HL-60 (cell line): ENCODE data around the gene PRKAG2.

Source experiments
- DNase-seq, 2 experiments: peaks; one replicate each; pipeline ENCODE4 v3.0.0-alpha.2; 2010 to 2020; ENCODE audit warnings: low read depth in 1 of 2, low spot score in 1 of 2
- H3K27ac ChIP-seq: fragments of 250-450 bp; sonication (Bioruptor Pico); replicated peaks from 2 replicates; pipeline ENCODE4 v1.5.1; 2020; ENCODE audit warnings: mild to moderate bottlenecking, moderate library complexity
- H3K27me3 ChIP-seq: fragments of 250-450 bp; sonication (Bioruptor Pico); 2 replicates; pipeline ENCODE4 v1.5.1; 2021; ENCODE audit warnings: mild to moderate bottlenecking, moderate library complexity; ENCODE audit not compliant: insufficient read depth, poor library complexity, severe bottlenecking
- H3K4me3 ChIP-seq: replicated peaks from 2 replicates; pipeline ENCODE4 v1.5.1; 2011; ENCODE audit warnings: mild to moderate bottlenecking, control low read depth, low read length; ENCODE audit not compliant: insufficient read depth
- CTCF ChIP-seq: IDR thresholded peaks from one replicate; pipeline ENCODE4 v1.5.1; 2011; ENCODE audit warnings: low read length, control low read depth, inconsistent platforms; ENCODE audit not compliant: insufficient read depth
- GABPA ChIP-seq: IDR thresholded peaks from 2 replicates; pipeline ENCODE4 v1.6.1; 2012; ENCODE audit warnings: low read depth
- POLR2AphosphoS5 ChIP-seq: IDR thresholded peaks from 2 replicates; pipeline ENCODE4 v1.6.1; 2012; ENCODE audit warnings: low read depth
- REST ChIP-seq: IDR thresholded peaks from 2 replicates; pipeline ENCODE4 v1.6.1; 2012; ENCODE audit warnings: low read depth; ENCODE audit not compliant: insufficient replicate concordance
- SPI1 ChIP-seq: IDR thresholded peaks from 2 replicates; pipeline ENCODE4 v1.6.1; 2012; ENCODE audit warnings: low read depth, mild to moderate bottlenecking, borderline replicate concordance

Gene PRKAG2

GRCh38 chr7:151790830-151791620 lies 85.9 kb downstream of the PRKAG2 start:
- DNase-seq, result no peak
- H3K27ac ChIP-seq, result no peak overlapping the region
- no peak overlapping the region for H3K4me3 ChIP-seq
- TF ChIP-seq SPI1, result peak; percentile 12; the same call in 1 of the 2 replicates
- TF ChIP-seq GABPA, result no peak
- no peak for TF ChIP-seq REST
- H3K27me3 ChIP-seq, result no peaks in the 10 kb centered on the region

DNA sequence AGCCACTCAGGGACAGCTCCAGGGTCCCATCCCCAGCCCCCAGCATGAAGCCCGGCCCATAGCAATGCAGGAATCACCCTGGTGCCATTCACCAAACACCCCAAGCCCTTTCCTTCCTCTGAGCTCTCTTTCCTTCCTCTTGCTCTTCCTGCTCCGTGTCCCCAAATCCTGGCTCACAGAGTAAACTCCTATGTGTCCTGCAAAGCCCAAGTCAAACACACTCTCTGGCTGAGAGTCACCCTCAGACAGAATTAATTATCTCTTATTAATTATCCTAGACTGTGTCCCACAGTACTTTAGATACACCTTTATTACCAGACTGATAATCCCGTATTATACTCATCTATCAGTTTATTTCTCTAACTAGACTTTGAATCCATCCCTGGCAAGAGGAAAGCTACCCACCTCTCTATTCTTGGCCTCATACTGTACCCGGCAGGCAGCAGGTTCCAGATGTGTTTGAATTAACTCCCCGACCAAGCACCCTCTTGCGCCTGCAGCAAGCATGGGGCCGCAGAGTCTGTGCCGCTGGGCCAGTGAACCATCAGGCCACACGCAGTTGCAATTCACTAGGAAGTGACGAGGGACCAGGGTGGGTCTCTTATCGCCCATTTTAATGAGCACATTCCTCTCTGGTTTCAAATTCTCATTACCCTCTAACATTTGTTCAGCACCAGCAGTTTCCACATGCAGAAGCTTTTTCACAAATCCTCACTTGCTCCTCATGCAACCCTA lies 86.7 kb downstream of the PRKAG2 start:
- Histone ChIP-seq H3K4me3 (no peak overlapping the region), H3K27ac (no peak overlapping the region), H3K27me3 (no peaks in the 10 kb centered on the region)
- DNase-seq, result no peak
- TF ChIP-seq REST (no peak), POLR2AphosphoS5 (no peak), CTCF (no peak), SPI1 (no peak), GABPA (no peak)

DNA sequence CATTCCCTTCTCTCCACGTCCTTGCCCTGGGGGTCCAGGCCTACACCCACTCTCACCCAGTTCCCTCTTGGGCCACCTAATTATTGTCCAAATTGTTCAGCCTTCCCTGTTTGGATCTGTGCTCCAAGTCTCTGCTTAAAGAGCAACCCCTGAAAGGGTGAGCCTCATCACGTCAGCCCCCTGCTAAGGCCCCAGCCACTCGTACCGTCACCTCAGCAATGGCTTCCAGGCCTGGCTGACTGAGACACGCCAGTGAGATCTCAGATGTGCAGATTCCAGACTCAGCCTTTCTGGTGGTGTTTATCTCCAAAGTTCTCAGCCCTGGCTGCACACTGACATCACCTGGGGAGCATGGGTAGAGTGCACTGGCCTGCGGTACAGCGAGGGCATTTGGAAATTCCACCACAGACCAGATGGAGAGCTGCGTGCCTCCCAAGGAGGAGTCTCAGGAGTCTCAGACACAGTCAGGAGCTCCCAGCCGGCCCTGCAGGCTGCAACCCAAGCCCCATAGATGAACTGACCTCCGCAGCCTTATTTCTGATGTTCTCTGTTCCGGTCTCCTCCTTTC lies 87.5 kb downstream of the PRKAG2 start:
- Histone ChIP-seq H3K27me3 (no peaks in the 10 kb centered on the region), H3K27ac (no peak overlapping the region), H3K4me3 (no peak overlapping the region)
- DNase-seq, result no peak
- no peak for TF ChIP-seq POLR2AphosphoS5
- no peak for TF ChIP-seq CTCF
- no peak for TF ChIP-seq SPI1
- TF ChIP-seq GABPA, result no peak
- TF ChIP-seq REST, result no peak
